HG03095 (cell line): ENCODE data around the gene RAB39B.
"Not testable (repeated sequence)": the region's sequence is repeated elsewhere in the genome, so short reads cannot be mapped to it uniquely, and the experiment has no call there.

Experiments
- ATAC-seq: cut with Tn5 transposase; IDR thresholded peaks from one replicate; pipeline ENCODE4 v1.9.1; 2021; ENCODE audit warnings: moderate library complexity; ENCODE audit not compliant: unreplicated experiment

The RAB39B gene

GRCh38 chrX:155263854-155264628 lies at the start of gene RAB39B:
Gene RAB39B, minus strand, starts transcription at chrX:155264491. Its CDS starts 203 bp downstream, at chrX:155264288.
- ATAC-seq, result peak; percentile 79

- no peak for ATAC-seq
These were observed 49.5 kb upstream of the RAB39B start for GRCh38 chrX:155313766-155314165.

DNA sequence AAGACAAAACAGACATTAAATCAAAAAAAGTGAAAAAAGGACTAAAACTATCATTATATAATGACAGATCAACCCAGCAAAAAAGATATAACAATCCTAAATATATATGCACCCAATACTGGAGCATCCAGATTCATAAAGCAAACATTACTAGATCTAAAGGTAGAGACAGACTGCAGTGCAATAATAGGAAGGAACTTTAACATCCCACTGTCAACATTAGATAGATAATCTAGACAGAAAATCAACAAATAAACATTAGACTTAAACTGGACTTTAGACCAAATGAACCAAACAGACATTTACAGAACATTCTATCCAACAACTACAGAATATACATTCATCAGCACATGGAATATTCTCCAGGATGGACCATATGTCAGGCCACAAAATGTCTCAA lies 29.5 kb upstream of the RAB39B start:
- ATAC-seq, result no peak

- ATAC-seq, result no peak
These were observed 15.6 kb upstream of the RAB39B start for GRCh38 chrX:155279873-155280272.

- no peak for ATAC-seq
These were observed 6.7 kb upstream of the RAB39B start for GRCh38 chrX:155270969-155271368.

- ATAC-seq, result not testable (repeated sequence)
These were observed 3.7 kb upstream of the RAB39B start for GRCh38 chrX:155267995-155268394.

DNA sequence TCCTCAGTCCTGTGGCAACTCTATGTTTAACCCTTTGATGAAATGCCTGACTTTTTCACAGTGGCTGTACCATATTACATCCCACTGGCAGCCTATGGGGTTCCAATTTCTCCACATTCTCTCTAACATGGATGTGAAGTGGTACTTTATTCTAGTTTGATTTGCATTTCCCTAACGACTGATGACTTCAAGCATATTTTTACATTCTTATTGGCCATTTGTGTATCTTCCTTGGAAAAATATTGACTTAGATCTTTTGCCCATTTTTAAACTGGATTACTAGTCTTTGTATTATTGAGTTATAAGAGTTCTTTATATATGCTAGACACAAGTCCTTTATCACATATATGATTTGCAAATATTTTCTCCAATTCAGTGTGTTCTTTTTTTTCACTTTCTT lies 2.1 kb upstream of the RAB39B start:
- no peak for ATAC-seq

- ATAC-seq, result no peak
These were observed 1.1 kb downstream of the RAB39B start for GRCh38 chrX:155262970-155263754.

DNA sequence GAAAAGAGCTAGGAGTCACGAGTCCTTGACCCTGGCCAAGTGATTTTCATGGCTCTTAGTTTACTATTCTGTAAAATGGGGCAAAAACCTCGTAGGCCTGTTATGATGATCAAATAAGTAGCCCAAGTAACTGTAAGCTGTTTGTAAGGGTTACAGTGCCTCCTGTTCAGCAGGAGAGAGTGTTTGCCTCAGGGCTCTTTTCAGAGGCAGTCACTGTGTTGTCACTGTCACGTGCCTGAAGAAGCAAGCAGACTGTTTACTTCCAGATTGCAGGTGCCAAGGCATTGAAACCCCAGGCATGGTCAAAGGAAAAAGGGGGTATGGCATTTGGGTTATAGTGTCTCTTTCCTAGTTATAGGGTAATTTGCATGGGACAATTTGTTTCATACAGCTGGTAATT lies 4.5 kb downstream of the RAB39B start:
- ATAC-seq, result no peak

DNA sequence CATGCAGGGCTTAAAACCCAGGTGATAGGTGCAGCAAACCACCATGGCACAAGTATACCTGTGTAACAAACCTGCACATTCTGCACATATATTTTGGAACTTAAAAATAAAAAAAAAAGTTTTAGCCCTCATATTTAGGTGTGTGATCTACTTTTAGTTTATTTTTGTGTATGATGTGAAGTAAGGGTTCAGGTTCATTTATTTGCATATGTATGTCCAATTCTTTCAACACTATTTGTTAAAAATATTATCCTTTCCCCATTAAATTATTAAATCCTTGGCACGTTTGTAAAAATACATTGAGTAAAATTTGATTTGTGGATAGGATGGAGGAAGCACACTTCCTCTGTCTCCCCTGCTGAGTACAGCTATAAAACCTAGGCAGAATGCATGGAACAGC lies 12.9 kb downstream of the RAB39B start:
- no peak for ATAC-seq

- ATAC-seq, result no peak
These were observed 16.8 kb downstream of the RAB39B start for GRCh38 chrX:155247497-155247896.

DNA sequence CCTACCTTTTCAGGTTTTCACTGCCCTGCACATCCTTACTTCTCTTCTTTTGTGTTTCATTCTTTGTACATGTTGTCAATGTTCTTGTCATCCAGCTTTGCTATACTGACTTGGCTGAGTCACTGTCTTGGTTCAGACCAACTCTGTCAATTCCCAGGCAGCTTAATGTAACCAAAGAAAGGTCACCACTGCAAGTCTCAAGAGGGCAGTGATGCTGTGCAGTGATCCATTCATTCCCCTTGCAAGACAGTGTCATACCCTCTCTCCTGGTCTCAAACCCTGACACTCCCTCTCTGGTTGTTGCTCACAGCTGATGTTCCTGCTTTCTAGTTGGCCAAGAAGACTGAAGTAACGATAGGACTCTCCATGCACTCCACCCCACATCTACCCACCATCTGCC lies 17.5 kb downstream of the RAB39B start:
- ATAC-seq, result no peak

- ATAC-seq, result no peak
These were observed 22.0 kb downstream of the RAB39B start for GRCh38 chrX:155242300-155242699.

GRCh38 chrX:155237719-155238118 lies 26.6 kb downstream of the RAB39B start:
- no peak for ATAC-seq

DNA sequence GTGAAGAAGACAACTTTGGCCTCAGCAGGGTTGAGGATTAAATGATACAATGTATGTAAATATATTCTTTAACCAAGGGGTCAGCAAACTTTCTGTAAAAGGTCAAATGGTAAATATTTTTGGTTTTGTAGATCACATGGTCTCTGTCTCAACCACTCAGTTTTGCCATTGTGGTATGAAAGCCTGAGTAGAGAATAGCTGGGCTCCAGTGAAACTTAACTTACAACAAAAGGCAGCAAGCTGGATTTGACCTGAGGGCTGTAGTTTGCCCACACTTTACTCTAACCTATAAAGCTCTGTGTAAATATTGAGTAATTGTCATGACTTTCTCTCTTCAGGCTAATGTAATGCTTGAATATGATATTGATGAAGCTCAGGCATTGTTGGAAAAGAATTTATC lies 28.4 kb downstream of the RAB39B start:
- no peak for ATAC-seq

GRCh38 chrX:155231163-155231562 lies 33.1 kb downstream of the RAB39B start:
- ATAC-seq, result peak; percentile 92

DNA sequence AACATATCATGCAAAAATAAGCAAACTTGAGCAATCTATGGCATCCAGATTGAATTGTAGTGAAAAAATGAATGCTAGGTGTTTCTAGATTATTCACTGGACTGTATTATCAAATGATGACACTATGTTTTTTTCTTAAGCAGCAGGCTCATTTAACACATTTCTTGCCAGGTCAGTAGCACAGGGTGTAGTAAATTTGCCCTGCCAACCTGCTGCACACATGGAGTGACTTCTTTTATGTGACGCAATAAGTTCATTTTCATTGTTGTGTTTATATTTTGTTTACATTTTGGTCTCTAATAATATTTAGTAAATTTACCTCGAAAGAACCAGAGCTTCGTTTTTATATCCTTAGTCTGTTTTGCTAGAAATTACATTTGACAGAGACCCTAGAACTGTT lies 38.5 kb downstream of the RAB39B start:
- no peak for ATAC-seq

- not testable (repeated sequence) for ATAC-seq
These were observed 40.5 kb downstream of the RAB39B start for GRCh38 chrX:155223746-155224145.

- ATAC-seq, result no peak
These were observed 42.9 kb downstream of the RAB39B start for GRCh38 chrX:155221351-155221750.

DNA sequence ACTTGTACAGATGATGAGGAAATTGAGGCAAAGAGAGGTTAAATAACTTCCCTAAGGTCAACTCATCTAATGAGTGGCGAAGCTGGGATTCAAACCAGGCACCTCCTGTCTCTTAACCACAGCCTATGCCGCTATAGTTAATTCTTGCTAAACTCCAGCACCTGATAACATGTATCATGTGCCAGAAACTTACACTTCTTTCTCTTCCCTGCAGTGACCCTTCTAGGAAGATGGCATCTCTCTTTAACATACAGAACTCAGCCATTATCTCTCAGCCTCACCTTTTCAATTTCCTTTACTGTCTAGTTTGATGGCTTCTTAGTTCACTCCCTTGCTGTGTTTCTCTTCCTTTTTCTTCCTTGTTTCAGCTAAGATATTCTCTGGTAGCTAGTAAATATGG lies 45.5 kb downstream of the RAB39B start:
- ATAC-seq, result no peak

DNA sequence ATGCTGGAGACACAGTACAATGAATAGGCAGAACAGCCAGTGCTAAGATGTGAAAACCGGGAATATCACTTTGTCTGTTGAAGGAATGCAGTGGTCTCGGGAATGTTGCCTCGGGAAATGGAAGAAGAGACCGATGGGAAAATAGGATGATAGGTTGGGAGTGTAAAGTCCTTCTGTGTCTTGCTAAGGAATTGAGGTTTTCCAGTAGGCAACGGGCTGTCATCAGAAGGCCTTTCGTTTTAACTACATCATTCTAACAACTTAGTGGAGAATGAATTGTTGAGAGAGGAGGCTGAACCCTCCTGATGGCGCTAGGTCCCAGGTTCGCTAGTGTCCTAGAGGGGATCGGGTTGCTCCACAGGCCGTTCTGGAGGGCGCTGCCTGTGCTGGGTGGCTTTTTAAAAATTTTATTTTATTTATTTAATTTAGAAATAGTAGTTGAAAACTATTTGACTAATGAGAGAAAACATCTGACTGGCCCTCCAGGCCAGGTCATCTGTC lies 47.3 kb downstream of the RAB39B start:
- ATAC-seq, result no peak
